GM20431 (cell line): Measurements from ENCODE around the gene CDC42.

ENCODE experiments used
- in situ Hi-C: fragments of 300-500 bp; cut with MseI, MboI; formaldehyde crosslinking; loops from one replicate; pipeline ENCODE4 v1.15.0; 2020; ENCODE audit warnings: low sequenced_read_pairs; ENCODE audit not compliant: unreplicated experiment

Gene CDC42

GRCh38 chr1:22123901-22124404 lies 71.4 kb downstream of the CDC42 start:
- in situ Hi-C loops, result no loop called here

GRCh38 chr1:22124592-22125229 lies 72.2 kb downstream of the CDC42 start:
- in situ Hi-C loops, result loop anchor here (25.0 kb wide), 1 partner anchor 513 kb away; the partner anchor contains the start of genes C1QA and C1QC

- in situ Hi-C loops, result loop anchor here (25.0 kb wide), 1 partner anchor 511 kb away; the partner anchor contains the start of genes C1QA and C1QC
Measured at GRCh38 chr1:22126531-22126930, 74.0 kb downstream of the CDC42 start.

- in situ Hi-C loops, result loop anchor here (25.0 kb wide), 1 partner anchor 510 kb away; the partner anchor contains the start of genes C1QA and C1QC
Measured at GRCh38 chr1:22127248-22127647, 74.7 kb downstream of the CDC42 start.

GRCh38 chr1:22127731-22128130 lies 75.2 kb downstream of the CDC42 start:
- in situ Hi-C loops, result loop anchor here (25.0 kb wide), 1 partner anchor 510 kb away; the partner anchor contains the start of genes C1QA and C1QC

GRCh38 chr1:22128392-22128791 lies 75.9 kb downstream of the CDC42 start:
- in situ Hi-C loops, result loop anchor here (25.0 kb wide), 1 partner anchor 509 kb away; the partner anchor contains the start of genes C1QA and C1QC

GRCh38 chr1:22129501-22130117 lies 77.1 kb downstream of the CDC42 start:
- in situ Hi-C loops, result loop anchor here (10.0 to 25.0 kb wide), 2 partner anchors 285 to 508 kb away; partner anchors contain the start of genes C1QA and C1QC

GRCh38 chr1:22131062-22131461 lies 78.6 kb downstream of the CDC42 start:
- in situ Hi-C loops, result loop anchor here (10.0 to 25.0 kb wide), 2 partner anchors 284 to 506 kb away; partner anchors contain the start of genes C1QA and C1QC

GRCh38 chr1:22131875-22132486 lies 79.5 kb downstream of the CDC42 start:
- in situ Hi-C loops, result loop anchor here (10.0 to 25.0 kb wide), 2 partner anchors 283 to 505 kb away; partner anchors contain the start of genes C1QA and C1QC

GRCh38 chr1:22132517-22133235 lies 80.2 kb downstream of the CDC42 start:
- in situ Hi-C loops, result loop anchor here (10.0 to 25.0 kb wide), 2 partner anchors 282 to 505 kb away; partner anchors contain the start of genes C1QA and C1QC

- in situ Hi-C loops, result loop anchor here (10.0 to 25.0 kb wide), 2 partner anchors 281 to 504 kb away; partner anchors contain the start of genes C1QA and C1QC
Measured at GRCh38 chr1:22133247-22133930, 80.9 kb downstream of the CDC42 start.

- in situ Hi-C loops, result loop anchor here (10.0 to 25.0 kb wide), 2 partner anchors 281 to 503 kb away; partner anchors contain the start of genes C1QA and C1QC
Measured at GRCh38 chr1:22133931-22134324, 81.4 kb downstream of the CDC42 start.

- in situ Hi-C loops, result loop anchor here (10.0 to 25.0 kb wide), 2 partner anchors 278 to 500 kb away; partner anchors contain the start of genes C1QA and C1QC
Measured at GRCh38 chr1:22137004-22137720, 84.7 kb downstream of the CDC42 start.

GRCh38 chr1:22139066-22139594 lies 86.6 kb downstream of the CDC42 start:
- in situ Hi-C loops, result loop anchor here (10.0 to 25.0 kb wide), 2 partner anchors 276 to 498 kb away; partner anchors contain the start of genes C1QA and C1QC

GRCh38 chr1:22139817-22140216 lies 87.3 kb downstream of the CDC42 start:
- in situ Hi-C loops, result loop anchor here (10.0 to 25.0 kb wide), 2 partner anchors 275 to 497 kb away; partner anchors contain the start of genes C1QA and C1QC
